GM19468 (cell line): ENCODE measurements around the gene FAM228A.
"Not testable (repeated sequence)": the region's sequence is repeated elsewhere in the genome, so short reads cannot be mapped to it uniquely, and the experiment has no call there.

Experiments used
- ATAC-seq: cut with Tn5 transposase; IDR thresholded peaks from one replicate; pipeline ENCODE4 v1.9.1; 2021; ENCODE audit warnings: mild to moderate bottlenecking, moderate library complexity, moderate number of reproducible peaks; ENCODE audit not compliant: unreplicated experiment; ENCODE audit errors: extremely low read depth

FAM228A gene

GRCh38 chr2:24189551-24189950 is 14.7 kb downstream of the FAM228A start:
- ATAC-seq = no peak

GRCh38 chr2:24190503-24190902 is 15.7 kb downstream of the FAM228A start:
- no peak for ATAC-seq

- no peak for ATAC-seq
Observed at GRCh38 chr2:24191156-24191555, 16.3 kb downstream of the FAM228A start.

- ATAC-seq = no peak
Observed at GRCh38 chr2:24191848-24192247, 17.0 kb downstream of the FAM228A start.

- ATAC-seq = not testable (repeated sequence)
Observed at GRCh38 chr2:24197213-24197612, 22.4 kb downstream of the FAM228A start.

- no peak for ATAC-seq
Observed at GRCh38 chr2:24199968-24200590, 25.2 kb downstream of the FAM228A start.

GRCh38 chr2:24200799-24201198 is 25.9 kb downstream of the FAM228A start:
- ATAC-seq = no peak

GRCh38 chr2:24203029-24203786 is 28.4 kb downstream of the FAM228A start:
- no peak for ATAC-seq

GRCh38 chr2:24203787-24204150 is 28.9 kb downstream of the FAM228A start:
- ATAC-seq = no peak

- ATAC-seq = no peak
Observed at GRCh38 chr2:24204505-24204904, 29.7 kb downstream of the FAM228A start.

GRCh38 chr2:24205131-24205530 is 30.3 kb downstream of the FAM228A start:
- no peak for ATAC-seq

- ATAC-seq = no peak
Observed at GRCh38 chr2:24206242-24206641, 31.4 kb downstream of the FAM228A start.

- no peak for ATAC-seq
Observed at GRCh38 chr2:24206714-24207113, 31.9 kb downstream of the FAM228A start.

- no peak for ATAC-seq
Observed at GRCh38 chr2:24207359-24207758, 32.5 kb downstream of the FAM228A start.

- ATAC-seq = no peak
Observed at GRCh38 chr2:24208490-24208889, 33.6 kb downstream of the FAM228A start.

- ATAC-seq = no peak
Observed at GRCh38 chr2:24209389-24210105, 34.7 kb downstream of the FAM228A start.

GRCh38 chr2:24210106-24210455 is 35.2 kb downstream of the FAM228A start:
- ATAC-seq = no peak

GRCh38 chr2:24210723-24211122 is 35.9 kb downstream of the FAM228A start:
- no peak for ATAC-seq

GRCh38 chr2:24211408-24211807 is 36.6 kb downstream of the FAM228A start:
- no peak for ATAC-seq

GRCh38 chr2:24214880-24215279 is 40.0 kb downstream of the FAM228A start:
- peak; percentile 82 for ATAC-seq

GRCh38 chr2:24220554-24221291 is 45.9 kb downstream of the FAM228A start:
- ATAC-seq = no peak
